ENCODE data around the gene CCDC17. TPM values are rescaled to one million over a fixed set of nuclear protein-coding genes. Genes with fewer than 3 reads are reported as not detected.

The CCDC17 gene
- total RNA-seq, 1 donor from 2014 or later = 3.8 TPM

- Histone ChIP-seq H3K36me3 (ENCODE audit: insufficient read depth, low read length) (no peaks in the 10 kb centered on the region), H3K27me3 (ENCODE audit: insufficient read depth, low read length) (no peaks in the 10 kb centered on the region), H2AFZ (ENCODE audit: low read depth, low read length) (no peak overlapping the region), H3K9me3 (ENCODE audit: insufficient read depth, low read depth, low read length) (no peaks in the 10 kb centered on the region), H3K4me3 (ENCODE audit: insufficient read depth, low read depth, low read length) (no peak overlapping the region), H3K9ac (ENCODE audit: low read length) (no peak overlapping the region), H3K4me1 (ENCODE audit: insufficient read depth, low read length) (peaks cover 8% of the 10 kb centered on the region), H3K79me2 (ENCODE audit: insufficient read depth, low read length) (peaks cover 96% of the 10 kb centered on the region), H3K27ac (ENCODE audit: low read depth, low read length) (no peak overlapping the region), H4K20me1 (ENCODE audit: insufficient read depth, low read length) (peaks cover 94% of the 10 kb centered on the region), H3K4me2 (ENCODE audit: low read length) (no peak overlapping the region)
- Mint-ChIP-seq H3K27ac (ENCODE audit: unreplicated experiment) (no peak overlapping the region), H3K4me1 (ENCODE audit: low read depth, unreplicated experiment) (peaks cover 19% of the 10 kb centered on the region), H3K36me3 (ENCODE audit: low read depth, unreplicated experiment) (peaks cover 10% of the 10 kb centered on the region), H3K27me3 (ENCODE audit: low read depth, unreplicated experiment) (no peaks in the 10 kb centered on the region), H3K9me3 (ENCODE audit: unreplicated experiment) (no peaks in the 10 kb centered on the region), H3K4me3 (ENCODE audit: unreplicated experiment) (no peak overlapping the region)
- TF ChIP-seq CTCF (IDR thresholded peaks at IDR 0.05; ENCODE audit: insufficient read depth, low read depth, low read length) (no peak), EZH2 (IDR thresholded peaks at IDR 0.05; ENCODE audit: insufficient read depth, low read length) (no peak)
- no peak for DNase-seq (ENCODE audit: low read depth)
- FAIRE-seq = no peak
Measured at GRCh38 chr1:45668526-45668925, 44.7 kb upstream of the CCDC17 start.

GRCh38 chr1:45667321-45668111 lies 43.7 kb upstream of the CCDC17 start:
- Histone ChIP-seq H3K4me3 (ENCODE audit: insufficient read depth, low read depth, low read length) (no peak overlapping the region), H3K9ac (ENCODE audit: low read length) (no peak overlapping the region), H2AFZ (ENCODE audit: low read depth, low read length) (no peak overlapping the region), H3K9me3 (ENCODE audit: insufficient read depth, low read depth, low read length) (no peaks in the 10 kb centered on the region), H3K27ac (ENCODE audit: low read depth, low read length) (no peak overlapping the region), H3K4me2 (ENCODE audit: low read length) (no peak overlapping the region), H3K36me3 (ENCODE audit: insufficient read depth, low read length) (no peaks in the 10 kb centered on the region), H3K79me2 (ENCODE audit: insufficient read depth, low read length) (peaks cover 96% of the 10 kb centered on the region), H4K20me1 (ENCODE audit: insufficient read depth, low read length) (peaks cover 94% of the 10 kb centered on the region), H3K4me1 (ENCODE audit: insufficient read depth, low read length) (peaks cover 8% of the 10 kb centered on the region), H3K27me3 (ENCODE audit: insufficient read depth, low read length) (no peaks in the 10 kb centered on the region)
- Mint-ChIP-seq H3K9me3 (ENCODE audit: unreplicated experiment) (no peaks in the 10 kb centered on the region), H3K27me3 (ENCODE audit: low read depth, unreplicated experiment) (no peaks in the 10 kb centered on the region), H3K4me3 (ENCODE audit: unreplicated experiment) (no peak overlapping the region), H3K36me3 (ENCODE audit: low read depth, unreplicated experiment) (peaks cover 8% of the 10 kb centered on the region), H3K27ac (ENCODE audit: unreplicated experiment) (no peak overlapping the region), H3K4me1 (ENCODE audit: low read depth, unreplicated experiment) (peaks cover 13% of the 10 kb centered on the region)
- no peak for DNase-seq (ENCODE audit: low read depth)
- TF ChIP-seq EZH2 (IDR thresholded peaks at IDR 0.05; ENCODE audit: insufficient read depth, low read length) (no peak), CTCF (IDR thresholded peaks at IDR 0.05; ENCODE audit: insufficient read depth, low read depth, low read length) (no peak)
- FAIRE-seq = no peak

GRCh38 chr1:45666836-45667235 lies 43.0 kb upstream of the CCDC17 start:
- Mint-ChIP-seq H3K27me3 (ENCODE audit: low read depth, unreplicated experiment) (no peaks in the 10 kb centered on the region), H3K36me3 (ENCODE audit: low read depth, unreplicated experiment) (peaks cover 7% of the 10 kb centered on the region), H3K4me3 (ENCODE audit: unreplicated experiment) (no peak overlapping the region), H3K9me3 (ENCODE audit: unreplicated experiment) (no peaks in the 10 kb centered on the region), H3K27ac (ENCODE audit: unreplicated experiment) (no peak overlapping the region), H3K4me1 (ENCODE audit: low read depth, unreplicated experiment) (peaks cover 11% of the 10 kb centered on the region)
- Histone ChIP-seq H3K4me1 (ENCODE audit: insufficient read depth, low read length) (peaks cover 8% of the 10 kb centered on the region), H3K36me3 (ENCODE audit: insufficient read depth, low read length) (no peaks in the 10 kb centered on the region), H3K27ac (ENCODE audit: low read depth, low read length) (no peak overlapping the region), H3K27me3 (ENCODE audit: insufficient read depth, low read length) (no peaks in the 10 kb centered on the region), H3K79me2 (ENCODE audit: insufficient read depth, low read length) (peaks cover 96% of the 10 kb centered on the region), H3K9ac (ENCODE audit: low read length) (no peak overlapping the region), H3K4me3 (ENCODE audit: insufficient read depth, low read depth, low read length) (no peak overlapping the region), H2AFZ (ENCODE audit: low read depth, low read length) (no peak overlapping the region), H4K20me1 (ENCODE audit: insufficient read depth, low read length) (peaks cover 95% of the 10 kb centered on the region), H3K9me3 (ENCODE audit: insufficient read depth, low read depth, low read length) (no peaks in the 10 kb centered on the region), H3K4me2 (ENCODE audit: low read length) (no peak overlapping the region)
- DNase-seq (ENCODE audit: low read depth) = no peak
- TF ChIP-seq CTCF (IDR thresholded peaks at IDR 0.05; ENCODE audit: insufficient read depth, low read depth, low read length) = no peak
- TF ChIP-seq EZH2 (IDR thresholded peaks at IDR 0.05; ENCODE audit: insufficient read depth, low read length) = no peak
- no peak for FAIRE-seq

All from astrocyte (in vitro differentiated cells and primary cell).